Epidermal melanocyte (primary cell): ENCODE results near the gene NYAP2.

Source experiments
- DNase-seq: peaks from one replicate; pipeline ENCODE4 v3.0.0; 2011; ENCODE audit warnings: low spot score; ENCODE audit not compliant: insufficient read length

NYAP2 gene

DNA sequence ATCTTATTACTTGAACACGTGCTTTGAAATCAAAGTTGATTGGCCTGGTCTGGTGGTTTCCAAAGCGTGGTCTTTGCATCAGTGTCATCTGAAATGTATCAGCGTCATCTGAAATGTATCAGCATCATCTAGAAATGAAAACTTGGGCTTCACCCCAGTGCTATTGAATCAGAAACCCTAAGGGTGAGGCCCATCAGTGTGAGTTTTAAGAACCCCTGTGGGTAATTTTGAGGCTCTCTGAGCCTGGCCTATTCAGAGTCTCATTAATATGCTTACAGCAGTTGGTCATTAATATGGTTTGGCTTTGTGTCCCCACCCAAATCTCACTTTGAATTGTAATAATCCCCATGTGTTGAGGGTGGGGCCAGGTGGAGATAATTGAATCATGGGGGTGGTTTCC is 85.2 kb downstream of the NYAP2 start:
- DNase-seq: no peak

DNA sequence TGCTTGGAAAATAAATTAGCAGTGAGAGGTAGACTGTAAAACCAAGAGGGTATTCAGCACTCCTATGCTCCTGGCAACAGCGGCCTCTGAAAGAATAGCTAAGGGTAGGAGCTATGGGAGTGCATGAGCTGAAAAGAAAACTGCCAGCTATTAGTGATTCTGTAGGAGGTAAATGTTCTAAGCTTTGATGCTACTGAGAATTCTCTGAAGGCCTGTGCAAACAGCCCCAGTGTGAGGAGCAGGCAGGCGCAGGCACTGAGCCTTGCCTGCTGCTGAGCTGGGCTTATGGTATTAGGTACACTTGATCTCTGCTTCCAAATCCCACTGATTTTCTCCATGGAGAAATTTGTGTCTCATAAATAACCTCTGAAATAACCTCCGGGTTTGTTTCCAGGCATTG is 86.7 kb downstream of the NYAP2 start:
- no peak for DNase-seq

DNA sequence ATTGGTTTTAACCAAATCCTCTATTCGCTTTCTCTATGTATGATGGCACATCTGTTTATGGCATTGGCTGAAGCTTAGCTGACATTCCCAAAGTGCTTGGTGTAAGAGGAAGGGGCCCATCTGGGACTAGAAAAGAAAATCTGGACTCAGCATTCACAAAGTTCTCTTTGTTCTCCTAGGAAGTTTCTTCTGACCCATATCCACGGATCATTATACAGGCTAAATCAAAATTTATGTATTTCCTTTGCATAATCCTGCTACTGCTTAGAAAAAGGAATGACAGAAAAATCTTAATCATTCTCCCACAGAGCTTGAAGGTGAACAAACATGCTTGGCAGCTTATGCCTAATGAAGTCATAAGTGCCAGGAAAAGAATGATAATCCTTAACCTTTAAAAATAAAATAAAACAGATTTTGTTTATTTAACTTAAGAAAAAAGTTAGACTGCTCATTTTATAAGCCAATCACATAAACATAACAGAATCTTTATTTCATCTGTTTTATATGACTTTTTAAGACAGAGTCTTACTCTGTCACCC is 88.4 kb downstream of the NYAP2 start:
- no peak for DNase-seq

DNA sequence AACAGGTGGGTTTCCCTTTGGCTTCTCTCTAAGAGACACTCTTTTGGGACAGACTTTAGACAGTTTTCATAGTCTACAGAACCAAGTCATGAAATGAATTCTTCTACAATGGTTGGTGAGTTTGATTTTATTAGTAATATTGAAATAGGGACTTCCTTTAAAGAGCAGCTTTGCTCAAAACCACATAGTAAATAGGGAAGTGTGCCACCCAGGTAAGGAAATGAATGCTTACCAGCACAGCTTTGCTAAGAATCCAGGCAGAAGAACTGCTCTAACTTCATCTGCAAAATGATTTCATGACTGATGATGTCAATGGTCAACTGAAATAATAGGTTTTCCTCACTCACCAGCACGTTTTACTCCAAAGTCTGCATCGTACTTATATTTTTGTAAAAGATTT is 89.2 kb downstream of the NYAP2 start:
- DNase-seq: no peak

DNA sequence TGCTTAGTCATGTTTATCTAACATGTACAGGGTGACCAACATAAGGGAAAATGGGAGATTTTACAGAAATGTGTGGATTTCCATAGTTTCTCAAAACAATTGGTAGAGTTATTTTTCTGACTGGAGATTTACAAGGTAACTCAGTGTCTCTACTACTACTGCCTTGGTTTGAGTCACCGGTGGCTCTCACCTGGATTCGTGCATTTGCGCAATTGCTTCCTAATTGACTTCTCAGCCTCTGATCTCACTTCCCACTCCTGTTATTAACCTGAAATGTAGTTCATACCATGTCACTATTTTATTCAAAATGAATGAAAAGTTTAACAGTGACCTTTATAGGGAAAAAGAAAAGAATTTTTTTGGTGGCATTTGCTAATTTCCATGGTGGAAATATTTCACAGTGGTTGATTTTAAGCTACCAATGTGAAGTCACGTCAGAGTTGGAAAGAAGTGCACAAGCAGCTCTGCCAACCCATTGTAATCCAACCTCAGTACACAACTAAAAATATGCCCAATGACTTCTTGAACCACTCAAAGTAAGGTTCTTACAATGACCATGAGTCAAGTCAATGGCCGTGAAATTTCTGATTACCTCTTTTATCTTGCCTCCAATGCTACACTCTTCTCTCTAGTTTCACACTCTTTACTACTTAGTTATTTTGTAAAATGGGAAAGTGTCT is 94.0 kb downstream of the NYAP2 start:
- DNase-seq: no peak

DNA sequence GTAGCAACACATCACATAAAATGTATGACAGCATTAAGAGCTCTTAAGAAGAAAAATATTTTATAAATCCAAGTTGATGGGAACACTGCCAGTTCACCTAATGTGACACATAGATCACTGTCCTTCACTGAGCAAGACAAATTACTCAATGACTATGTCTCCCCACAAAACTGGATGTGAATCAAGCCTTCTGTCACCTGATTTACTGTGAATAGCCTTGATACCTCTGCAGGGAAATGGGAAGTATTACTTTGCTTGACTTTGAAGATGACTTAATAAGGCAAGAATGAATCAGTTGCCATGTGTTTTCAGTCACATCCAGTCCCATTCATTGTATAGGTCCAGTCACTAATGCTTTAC is 94.6 kb downstream of the NYAP2 start:
- DNase-seq: no peak

DNA sequence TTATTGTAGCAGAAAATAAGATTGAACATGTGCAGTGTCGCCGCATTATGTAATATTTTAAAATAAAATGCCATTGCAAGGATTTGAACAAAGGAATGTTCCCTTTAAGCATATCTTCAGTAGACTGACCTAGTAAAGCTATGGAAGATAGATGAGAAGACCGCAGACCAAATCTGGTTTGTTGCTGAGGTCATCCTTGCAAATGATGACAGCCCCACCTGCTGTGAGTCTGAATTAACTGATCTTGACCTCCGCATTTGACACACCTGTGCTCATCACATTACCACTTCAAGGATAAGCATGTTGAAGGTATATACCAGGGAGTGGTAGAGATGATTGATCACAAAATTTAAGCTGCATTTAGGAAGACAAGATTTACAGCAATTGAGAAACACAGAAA is 96.2 kb downstream of the NYAP2 start:
- no peak for DNase-seq

DNA sequence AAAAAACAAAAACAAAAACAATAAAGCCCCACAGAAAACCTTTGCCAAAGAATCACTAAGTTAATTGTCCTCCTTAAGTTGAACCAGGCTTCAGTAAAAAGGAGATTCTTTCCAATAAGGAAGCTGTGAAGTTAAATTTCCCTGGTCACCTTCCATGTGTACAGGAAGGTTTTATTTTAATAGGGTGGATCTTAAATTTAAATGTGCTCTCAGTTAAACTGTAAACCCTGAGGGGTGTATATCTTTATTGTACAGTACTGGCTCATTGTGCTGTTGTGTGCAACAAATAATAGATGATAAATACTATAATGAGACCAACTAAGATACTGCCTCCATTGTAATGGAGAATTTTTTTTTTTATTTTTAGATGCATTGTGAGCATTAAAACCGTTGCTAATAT is 97.1 kb downstream of the NYAP2 start:
- DNase-seq: no peak

DNA sequence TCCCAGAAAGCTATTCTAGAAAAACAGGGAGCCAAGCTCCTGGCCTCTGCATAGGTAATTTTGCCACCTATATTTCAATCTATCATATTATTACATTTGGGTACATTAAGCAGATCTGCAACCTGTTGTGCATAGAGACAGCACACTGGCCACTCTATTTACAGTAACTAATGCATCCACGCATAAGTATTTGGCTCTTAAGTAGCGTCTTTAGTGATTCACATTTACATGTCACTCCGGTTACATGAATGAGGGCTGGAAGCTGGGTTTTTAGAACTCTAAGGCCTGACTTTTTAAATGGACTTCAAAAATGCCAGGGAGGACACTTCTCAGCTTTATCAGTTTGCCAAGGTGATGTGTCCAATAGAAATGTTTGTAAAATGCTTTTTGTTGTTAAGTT is 97.7 kb downstream of the NYAP2 start:
- DNase-seq: no peak

DNA sequence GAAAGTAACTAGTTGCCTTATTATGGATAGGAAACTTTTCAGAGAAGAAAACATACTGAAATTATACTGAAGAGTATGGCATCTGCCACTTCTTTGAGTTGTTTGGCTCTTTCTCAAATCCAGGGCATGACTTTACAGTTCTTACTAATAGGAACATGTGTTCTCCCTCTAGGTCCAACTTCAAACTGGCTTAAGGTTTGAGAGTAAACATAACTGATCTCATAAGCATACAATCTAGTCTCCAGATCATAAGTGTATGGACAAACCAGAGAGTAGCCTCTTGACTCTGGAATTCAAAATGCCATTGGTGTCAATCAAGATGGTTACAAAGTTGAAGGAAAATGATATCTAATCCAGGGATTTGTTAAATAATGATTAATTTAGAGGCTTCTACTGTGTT is 101.5 kb downstream of the NYAP2 start:
- no peak for DNase-seq

DNA sequence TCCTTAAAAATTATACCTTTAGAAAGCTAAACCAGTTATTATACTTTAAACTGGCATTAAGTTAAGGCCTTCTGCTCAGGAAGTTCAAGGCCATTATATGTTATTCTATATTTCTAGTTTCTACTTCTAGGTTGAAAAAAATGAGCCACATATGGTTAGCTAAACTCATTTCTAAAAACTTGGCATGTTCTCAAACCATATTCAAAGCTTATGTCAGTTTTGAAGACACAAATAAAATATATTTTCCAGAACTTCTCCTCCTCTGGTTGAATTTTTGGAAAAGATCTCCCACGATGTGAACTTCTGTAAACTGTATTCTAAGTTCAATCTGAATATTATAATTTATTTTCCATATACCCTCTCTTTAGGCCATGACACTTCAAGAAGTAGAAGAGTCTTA is 103.5 kb downstream of the NYAP2 start:
- DNase-seq: no peak

DNA sequence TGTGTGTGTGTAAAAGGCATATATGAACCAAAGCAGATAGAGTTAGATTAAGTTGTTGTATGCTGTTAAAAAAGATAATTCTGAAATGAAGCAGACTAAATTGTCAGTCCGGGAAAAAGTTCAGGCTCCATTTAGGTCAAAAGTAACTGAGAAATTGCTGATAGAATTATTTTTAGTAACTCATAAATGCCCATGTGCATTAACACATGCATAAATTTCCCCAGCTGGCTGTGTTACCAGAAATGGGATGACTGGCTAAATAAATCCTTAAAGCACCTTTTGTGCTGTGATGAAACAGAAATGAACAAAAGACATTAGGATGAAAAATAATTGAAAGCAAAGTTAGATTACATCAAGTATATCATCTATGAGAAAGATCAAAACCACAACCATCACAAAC is 111.3 kb downstream of the NYAP2 start:
- DNase-seq: no peak

DNA sequence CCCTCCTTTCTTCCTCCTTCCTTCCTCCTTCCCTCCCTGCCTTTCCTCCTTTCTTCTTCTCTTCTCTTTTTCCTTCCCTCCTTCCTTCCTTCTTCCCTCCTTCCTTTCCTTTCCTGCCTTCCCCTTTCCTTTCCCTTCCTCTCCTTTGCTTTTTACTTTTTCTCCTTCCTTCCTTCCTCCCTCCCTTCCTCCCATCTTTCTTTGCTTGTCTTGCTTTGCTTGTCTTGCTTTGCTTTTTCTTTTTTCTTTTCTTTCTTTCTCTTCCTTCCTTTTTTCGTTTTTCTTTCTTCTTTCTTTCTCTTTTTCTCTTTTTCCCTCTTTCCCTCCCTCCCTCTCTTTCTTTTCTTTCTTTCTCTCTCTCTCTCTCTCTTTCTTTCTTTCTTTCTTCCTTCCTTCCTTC is 113.0 kb downstream of the NYAP2 start:
- no peak for DNase-seq

DNA sequence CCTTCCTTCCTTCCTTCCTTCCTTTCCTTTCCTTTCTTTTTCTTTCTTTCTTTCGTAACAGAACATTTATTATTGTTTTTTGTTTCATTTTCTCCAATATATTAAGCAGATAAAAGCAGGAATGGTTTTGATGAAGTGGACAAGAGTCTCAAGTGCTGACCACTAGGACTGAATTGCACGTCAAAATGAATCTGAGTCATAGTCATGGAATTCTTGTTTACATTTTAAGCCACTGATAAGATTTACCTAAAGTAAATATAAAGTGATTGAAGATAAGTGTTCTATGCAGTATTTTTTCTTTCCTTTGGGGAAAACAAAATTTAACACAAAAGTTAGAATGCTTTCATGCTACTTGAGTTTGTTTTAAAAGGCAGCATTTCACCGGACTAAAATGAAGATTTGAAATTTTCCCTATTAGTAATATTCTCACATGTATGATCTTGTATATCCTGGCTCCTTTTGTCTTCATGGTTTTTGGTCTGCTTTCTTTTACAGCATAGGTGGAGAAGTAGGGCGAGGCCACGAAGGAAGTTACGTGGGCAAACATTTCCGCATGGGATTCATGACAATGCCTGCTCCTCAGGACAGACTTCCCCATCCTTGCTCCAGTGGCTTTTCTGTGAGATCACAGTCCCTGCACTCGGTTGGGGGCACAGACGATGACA is 113.5 kb downstream of the NYAP2 start:
- DNase-seq: no peak

DNA sequence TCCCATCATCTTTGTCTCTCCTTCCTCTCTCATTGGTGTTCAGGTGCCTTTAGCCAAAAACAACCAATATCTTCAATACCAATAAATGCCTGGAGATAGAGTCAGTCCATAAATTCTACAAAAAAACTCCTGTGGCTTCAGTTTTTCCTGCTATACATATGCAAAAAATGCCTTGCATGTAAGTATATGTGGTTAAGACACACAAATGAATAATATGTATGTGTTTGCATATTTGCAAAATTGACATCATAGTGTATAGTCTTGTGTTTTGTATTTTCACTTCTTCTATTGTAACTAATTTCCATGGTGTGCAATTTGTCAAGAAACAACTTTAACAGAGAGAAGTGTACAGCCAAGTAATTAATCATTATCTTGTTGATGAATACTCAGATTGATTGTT is 115.5 kb downstream of the NYAP2 start:
- DNase-seq: no peak

DNA sequence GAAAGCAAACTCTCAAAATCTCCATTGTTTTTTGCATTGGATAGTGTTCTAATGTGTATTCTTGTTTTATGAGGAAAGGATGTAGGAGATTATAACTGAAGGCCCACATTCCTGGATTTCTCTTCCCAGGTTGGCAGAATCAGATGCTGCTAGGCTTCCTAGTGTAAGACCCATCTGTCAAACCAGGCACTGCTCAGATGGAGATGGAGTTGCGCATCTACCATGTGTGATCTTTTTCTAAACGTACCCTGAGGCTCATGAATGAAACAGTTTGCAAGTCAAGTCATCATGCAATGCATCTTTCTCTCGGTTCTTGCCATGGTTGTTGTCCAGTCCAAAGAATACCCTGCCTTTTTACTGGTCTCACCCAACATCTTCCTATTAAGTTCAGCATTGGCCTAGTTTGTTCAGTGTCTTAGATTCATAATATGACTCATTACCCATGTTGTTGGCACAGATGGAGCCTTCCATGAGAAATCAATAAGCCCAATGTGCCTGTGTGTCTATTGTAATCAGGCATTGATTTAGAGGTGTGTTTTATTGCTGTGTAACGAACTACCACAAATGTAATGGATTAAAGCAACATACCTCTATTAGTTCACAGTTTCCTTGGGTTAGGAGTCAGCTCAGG is 127.4 kb downstream of the NYAP2 start:
- DNase-seq: no peak

DNA sequence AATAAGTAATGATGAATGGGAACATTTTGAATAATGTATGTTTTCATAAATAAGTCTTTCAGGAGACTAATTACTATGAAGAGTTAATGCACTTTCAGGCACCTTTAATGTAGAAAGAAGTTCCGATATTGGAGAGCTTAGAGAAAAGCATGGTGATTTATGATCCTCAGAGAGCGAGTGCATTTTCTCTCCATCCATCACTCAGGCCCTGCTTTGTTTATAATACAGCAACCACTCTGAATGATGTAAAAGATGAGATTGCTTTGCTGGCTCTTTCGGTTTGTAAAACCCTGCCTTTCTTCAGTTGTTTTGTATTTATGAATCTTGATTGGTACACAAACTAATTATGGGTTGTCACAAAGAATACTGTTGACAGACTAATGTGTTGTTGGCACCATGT is 132.0 kb downstream of the NYAP2 start:
- no peak for DNase-seq

DNA sequence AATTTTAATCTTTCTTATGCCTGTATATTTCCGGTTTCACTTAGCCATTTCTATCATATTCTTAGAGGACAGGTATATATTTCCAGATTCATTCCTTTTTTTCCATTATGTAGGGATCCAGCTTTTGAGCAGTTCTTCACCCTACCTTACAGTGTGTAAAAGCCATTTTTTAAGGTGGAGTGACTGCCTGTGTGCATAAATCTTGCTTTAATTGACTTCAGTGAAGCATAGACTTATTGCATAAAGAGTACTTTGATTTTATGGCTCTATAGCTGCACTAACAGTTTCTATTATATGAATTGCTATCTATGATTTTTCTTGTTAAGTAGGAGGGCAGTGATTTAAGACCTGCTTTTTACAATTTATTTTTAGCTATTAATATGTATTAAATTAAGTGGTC is 132.6 kb downstream of the NYAP2 start:
- no peak for DNase-seq

DNA sequence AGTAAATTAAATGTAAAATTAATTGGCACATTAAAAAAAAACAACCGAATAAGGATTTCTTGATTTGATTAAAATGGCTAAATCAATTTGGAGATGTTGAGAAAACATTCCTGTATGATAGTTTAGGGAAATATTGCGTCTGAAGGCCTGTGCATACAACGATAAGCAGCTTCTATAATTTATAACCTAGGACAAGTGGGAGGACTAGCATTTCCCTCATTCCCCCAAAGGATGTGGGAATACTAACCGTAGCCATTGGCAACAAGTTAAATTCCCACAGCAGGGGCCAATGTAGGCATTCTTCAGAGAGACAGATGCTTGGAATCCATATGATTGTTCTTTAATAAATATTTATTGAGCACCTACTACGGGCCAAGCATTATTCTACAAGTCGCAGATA is 134.5 kb downstream of the NYAP2 start:
- DNase-seq: no peak

DNA sequence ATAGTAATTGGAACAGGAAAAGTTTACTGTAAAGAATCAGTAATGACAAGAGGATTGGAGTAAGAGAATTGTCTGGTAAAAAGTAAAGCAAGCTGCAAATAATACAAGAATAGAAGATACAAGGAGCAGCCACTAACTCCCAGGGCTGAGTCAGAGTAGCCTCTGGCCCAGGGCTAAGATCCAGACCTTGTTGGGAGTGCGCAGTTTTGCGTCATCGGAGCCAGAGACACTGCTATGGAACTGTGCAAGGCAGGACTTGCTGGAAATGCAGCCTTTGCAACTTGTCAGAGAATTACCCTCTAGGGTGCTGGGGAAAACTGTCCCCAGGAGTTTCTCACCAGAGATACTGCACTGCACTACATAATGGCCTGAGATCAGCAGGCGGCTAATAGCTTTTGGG is 135.2 kb downstream of the NYAP2 start:
- DNase-seq: no peak

DNA sequence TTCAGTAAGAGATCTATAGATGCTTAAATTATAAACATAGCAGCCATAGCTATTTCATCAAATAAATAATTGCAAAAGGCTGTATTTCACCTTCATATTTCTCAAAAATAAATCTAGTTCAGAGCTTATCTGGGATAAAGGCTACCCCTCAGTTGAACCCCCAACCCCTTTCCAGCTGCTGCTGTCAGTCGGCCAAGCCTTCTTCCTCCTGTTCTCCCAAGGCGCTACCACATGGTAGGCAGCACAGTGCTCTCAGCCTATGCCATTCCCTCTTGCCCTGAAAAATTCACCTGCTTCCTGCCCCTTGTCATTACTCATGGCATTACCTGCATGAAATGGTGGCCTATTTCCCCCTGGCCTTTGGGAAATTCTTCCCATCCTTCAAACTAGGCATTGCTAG is 136.5 kb downstream of the NYAP2 start:
- DNase-seq: no peak

DNA sequence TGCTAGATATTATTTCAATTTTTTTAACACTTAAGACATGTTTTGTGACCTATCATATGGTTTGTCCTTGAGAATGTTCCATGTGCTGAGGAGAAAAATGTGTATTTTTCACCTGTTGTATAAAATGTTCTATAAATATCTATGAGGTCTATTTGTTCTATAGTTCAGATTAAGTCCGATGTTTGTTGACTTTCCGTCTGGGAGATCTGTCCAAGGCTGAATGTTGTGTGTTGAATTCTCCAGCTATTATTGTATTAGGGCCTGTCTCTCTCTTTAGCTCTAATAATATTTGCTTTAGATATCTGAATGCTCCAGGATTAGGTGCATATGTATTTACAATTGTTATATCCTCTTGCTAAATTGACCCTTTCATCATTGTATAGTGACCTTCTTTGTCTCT is 144.1 kb downstream of the NYAP2 start:
- DNase-seq: no peak

DNA sequence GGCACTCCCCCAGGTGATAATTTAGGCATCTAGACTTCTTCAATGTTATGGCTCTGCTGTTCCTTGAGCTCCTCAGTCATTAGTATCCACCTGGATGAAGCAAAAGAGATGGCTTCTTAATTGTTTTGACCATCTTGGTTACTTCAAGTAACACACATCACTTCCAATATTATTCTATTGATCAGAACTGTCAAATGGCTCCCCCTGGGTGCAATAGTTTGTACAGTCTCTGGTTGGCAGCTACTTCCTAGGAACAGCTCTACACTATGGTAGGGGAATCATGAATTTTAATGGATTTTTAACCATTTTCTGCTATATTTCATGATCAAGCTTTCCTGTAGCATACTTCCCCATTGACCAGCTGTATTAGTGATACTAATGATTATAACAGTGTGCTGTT is 157.0 kb downstream of the NYAP2 start:
- no peak for DNase-seq
